NCI-H2081 (cell line): ENCODE data around the gene IFI27.
A peak's percentile ranks its signal among the peaks of the same experiment; 100 is the strongest.
"Not testable (repeated sequence)": the region's sequence is repeated elsewhere in the genome, so short reads cannot be mapped to it uniquely, and the experiment has no call there.

Source experiments
- DNase-seq, 2 experiments: peaks; one replicate each; lab custom pipeline; 2025; lab: John Stamatoyannopoulos, UW

Gene IFI27

DNA sequence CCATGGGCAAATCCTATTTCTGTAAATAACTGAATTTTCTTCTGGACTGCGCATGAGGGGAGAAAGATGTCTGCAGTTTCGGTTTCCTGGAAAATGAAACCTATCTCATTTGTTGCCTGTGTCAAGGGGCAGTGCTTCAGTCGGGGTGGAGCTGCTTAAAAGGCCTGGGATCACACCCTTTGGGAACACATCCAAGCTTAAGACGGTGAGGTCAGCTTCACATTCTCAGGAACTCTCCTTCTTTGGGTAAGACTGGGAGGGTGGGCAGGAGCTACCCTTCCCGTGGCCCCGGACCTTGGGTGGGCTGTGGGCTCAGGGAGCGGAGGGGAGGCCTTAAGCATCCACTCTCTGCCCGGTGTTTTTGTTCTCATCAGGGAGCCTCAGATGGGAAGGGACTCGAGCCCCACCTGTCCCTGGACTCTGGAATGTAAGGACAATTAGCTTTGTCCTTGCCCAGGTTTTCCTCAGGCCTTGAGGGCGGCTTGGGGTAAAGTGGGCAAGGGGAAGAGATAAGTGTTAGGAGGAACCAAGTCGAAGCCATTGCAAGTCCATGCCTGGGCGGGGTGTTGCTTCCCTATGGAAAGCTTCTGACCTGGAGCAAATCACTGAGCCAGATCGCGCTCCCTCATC is at the start of gene IFI27:
Gene IFI27, plus strand, starts transcription at position 185 of the 630 bp plus-strand sequence.
- no peak for DNase-seq

DNA sequence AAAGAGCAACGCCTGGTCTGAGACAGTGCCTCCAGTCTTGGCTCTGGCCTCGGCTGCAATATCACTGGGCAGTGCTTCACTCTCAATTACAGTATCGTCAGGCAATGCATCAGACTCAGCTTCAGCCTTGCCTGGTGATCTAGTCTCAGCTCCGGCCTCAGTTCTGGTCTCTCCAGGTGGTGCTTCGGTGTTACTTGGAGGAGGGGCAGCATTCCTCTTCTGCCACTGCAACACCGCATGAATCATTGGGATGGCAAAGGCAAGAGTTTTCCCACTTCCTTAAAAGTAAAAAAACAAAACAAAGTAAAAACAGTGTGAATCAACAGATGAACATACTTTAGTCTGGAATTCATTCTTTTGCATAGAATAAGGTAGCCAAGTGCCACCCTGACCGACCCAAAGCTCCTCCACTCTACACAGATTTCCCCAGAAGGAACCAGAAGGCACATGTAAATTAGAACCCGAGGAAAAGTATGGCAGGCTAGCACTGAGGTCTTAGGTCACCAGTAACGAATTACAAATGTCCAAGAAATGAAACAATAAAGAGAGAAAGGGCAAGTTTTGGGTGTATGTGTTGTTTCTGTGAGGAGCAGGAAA is 48.1 kb upstream of the IFI27 start:
- DNase-seq = no peak

DNA sequence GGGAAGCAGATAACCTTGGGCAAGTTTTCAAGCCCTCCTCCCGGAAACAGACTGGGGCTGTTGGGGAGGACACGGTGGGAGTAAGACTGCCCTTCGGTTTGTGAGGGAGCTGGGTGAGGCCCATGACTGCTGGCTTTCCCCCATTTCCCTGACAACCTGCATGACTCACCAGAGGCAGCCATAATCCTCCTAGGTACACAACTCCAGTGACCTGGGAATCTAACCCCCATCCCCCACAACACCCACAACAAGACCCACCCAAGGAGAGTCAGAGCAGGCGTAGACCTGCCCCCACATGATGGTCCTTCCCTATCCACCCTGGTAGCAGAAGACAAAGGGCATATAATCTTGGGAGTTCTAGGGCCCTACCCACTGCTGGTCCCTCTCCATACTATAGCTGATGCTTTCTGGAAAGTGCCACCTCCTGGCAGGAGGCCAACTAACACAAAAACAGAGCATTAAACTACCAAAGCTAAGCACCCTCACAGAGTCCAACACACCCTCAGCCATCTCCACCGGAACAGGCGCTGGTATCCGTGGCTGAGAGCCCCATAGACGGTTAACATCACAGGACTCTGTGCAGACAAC is 44.4 kb upstream of the IFI27 start:
- peak; percentile 23 to 27 for DNase-seq

DNA sequence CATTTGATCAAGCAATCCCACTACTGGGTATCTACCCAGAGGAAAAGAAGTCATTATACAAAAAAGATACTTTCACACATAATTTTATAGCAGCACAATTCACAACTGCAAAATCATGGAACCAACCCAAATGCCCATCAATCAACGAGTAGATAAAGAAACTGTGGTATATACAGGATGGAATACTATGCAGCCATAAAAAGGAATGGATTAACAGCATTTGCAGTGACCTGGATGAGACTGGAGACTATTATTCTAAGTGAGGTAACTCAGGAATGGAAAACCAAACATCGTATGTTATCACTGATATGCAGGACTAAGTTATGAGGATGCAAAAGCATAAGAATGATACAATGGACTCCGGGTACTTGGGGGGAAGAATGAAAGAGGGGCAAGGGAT is 38.5 kb upstream of the IFI27 start:
- DNase-seq = not testable (repeated sequence)

DNA sequence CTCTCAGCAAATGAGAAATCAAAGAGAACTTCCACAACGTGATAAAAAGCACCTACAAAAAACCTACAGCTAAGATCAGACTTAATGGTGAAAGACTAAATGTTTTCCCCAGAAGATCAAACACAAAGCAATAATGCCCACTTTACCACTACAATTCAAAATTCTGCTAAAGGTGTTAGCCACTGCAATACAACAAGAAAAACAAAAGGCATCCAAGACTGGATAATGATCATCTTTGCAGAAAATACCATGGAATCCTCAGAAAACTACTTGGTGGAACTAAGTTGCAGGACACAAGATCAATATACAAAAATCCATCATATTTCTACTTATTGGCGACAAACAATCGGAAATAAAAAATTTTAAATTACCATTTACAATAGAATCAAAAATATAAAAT is 36.0 kb upstream of the IFI27 start:
- DNase-seq = no peak

DNA sequence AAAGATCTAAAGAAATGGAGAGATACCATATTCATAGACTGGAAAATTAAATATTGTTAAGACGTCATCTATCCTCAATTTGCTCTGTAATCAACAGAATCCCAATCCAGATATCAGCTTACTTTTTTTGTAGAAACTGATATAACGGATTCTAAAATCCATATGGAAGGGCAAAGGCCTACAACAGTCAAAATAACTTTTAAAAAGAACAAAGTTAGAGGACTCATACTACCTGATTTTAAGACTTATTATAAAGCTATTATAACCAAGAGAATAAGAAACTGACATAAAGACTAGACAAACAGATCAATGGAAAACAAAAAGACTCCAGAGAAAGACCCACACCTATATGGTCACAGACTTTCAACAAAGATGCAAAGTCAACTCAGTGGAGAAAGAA is 35.5 kb upstream of the IFI27 start:
- DNase-seq = no peak

DNA sequence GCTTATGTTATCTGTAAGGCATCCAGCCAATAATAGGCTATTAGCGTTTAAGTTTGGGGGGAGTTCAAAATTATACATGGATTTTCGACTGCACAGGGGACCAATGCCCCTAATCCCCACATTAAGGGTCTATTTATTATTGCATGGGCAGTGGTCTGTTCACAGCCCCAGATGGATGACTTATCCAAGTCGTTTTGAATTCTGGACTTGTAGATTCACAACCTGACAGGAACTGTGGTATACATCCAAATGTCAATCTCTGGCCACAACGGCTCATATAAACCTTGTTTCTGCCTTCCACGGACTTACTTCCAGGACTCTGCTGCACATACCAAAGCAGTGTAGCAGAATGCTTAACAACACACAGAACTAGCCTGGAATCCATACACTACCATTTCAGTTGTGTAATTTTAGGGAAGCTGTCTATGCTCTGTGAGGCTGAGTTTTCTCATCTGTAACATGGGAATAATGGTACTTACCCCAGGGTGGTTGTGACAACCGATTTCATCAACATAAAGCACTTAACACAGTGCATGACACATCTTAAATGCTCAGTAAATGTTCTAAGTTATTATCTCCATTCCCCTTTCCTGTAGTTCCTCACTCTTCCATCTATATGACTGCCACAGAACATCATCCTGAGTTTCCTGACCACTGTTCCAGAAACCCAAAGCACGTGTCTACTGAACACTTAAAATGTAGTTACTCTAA is 33.3 kb upstream of the IFI27 start:
- no peak for DNase-seq

DNA sequence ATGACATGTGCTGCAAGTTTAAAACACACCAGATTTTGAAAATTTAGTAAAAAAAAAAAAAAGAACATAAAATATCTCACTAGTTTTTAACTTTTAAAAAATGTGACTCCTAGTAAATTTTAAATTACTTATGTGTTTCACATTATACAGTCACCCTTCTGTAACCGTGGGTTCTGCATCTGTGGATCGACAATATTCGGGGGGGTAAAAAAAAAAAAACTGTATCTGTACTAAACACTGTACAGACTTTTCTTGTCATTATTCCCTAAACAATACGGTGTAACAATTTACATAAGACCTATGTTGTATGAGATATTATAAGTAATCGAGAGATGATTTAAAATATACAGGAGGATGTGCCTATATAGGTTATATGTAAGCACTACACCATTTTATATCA is 32.7 kb upstream of the IFI27 start:
- DNase-seq = no peak

DNA sequence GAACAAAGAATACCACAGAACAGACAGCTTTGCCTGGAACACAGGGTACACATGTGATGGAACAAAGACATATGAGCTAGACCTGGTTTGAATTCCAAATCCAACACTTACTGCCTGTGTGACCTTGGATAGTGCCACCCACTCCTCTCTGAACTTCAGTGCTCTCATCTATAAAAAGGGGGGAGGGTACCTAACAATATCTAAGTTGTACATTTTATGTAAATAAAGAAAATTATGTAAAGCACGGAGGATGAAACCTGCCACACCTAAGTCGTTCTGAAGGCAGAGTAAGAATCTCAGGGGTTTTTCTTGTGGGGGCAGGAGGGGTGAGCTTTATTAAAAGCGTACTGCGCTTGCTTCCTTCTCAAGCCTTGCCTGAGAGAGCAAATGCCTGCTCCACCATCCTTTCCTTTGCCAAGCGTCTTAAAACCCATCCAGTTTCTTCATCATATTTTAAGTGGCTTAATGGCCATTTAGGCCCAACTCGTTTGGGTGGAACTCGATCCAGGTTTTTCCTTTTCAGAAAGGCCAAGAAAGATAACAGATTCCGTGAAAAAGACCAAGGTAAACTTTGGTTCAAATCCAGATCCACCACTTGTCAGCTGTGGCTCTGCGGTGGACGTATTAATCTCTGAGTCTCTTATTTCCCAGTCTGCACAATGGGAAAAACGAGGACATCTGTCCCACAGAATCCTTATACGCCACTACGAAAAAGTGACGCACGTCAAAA is 30.5 kb upstream of the IFI27 start:
- peak in 1 of 2 experiments; percentile 27 for DNase-seq

DNA sequence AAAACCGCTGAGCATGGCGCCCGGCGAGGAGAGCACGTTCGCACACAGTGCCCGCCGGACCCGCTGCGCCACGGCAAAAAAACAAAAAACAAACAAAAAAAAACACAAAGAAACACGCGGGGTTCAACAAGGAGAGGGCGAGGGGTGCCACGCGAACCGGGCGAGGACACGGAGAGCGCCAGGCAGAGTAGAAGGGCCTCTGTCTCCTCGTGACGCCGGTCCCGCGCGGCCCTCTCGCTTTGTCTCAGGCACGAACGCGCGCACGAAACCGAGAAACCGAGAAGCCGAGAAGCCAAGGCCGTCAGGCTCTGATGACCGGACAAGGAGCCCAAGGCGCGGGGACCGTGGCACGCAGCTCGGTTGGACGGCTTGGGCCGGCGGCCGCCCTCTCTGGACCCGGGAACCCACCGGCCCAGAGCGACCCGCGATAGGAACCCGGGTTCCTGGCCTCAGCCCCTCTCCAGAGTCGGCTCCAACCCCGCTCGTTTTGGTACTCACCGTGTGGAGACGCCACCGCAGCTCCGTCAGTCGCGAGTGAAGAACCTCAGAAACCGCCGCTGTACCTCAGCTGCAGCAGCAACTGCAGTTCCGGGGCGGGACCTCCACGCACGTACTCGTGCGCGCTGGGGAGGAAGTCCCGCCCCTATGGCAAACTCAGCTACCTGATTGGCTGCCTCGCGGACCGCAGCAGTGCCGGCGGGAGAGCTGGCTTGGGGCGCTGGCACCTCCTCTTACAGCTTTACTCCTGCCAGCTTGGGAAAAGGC is 29.7 kb upstream of the IFI27 start, which contains the start of the genes DDX24 and IFI27L1:
Gene DDX24, minus strand, starts transcription at position 582 of the 765 bp plus-strand sequence. CDS start 1,460 bp downstream, outside the sequence.
Gene IFI27L1, plus strand, starts transcription at position 690 of the 765 bp plus-strand sequence. CDS start 15,628 bp downstream, outside the sequence.
- DNase-seq = peak; percentile 94 to 96

DNA sequence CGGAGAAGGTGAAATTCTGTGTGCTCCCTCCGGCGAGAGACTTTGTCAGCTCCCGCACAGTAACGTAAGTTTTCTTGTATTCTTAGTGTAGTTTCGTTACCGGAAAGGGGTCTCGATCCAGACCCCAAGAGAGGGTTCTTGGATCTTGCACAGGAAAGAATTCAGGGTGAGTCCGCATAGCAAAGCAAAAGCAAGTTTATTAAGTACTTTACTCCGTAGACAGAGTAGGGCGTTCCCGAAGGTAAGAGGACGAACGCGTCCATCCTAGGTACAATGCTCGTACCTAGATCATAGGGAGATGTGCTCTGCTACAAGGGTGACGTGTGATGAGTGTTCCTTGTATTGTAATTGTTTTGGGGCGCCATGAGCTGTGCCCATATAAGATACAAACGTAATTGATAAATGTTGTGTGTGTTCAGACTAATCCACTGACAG is 29.1 kb upstream of the IFI27 start:
- no peak for DNase-seq

DNA sequence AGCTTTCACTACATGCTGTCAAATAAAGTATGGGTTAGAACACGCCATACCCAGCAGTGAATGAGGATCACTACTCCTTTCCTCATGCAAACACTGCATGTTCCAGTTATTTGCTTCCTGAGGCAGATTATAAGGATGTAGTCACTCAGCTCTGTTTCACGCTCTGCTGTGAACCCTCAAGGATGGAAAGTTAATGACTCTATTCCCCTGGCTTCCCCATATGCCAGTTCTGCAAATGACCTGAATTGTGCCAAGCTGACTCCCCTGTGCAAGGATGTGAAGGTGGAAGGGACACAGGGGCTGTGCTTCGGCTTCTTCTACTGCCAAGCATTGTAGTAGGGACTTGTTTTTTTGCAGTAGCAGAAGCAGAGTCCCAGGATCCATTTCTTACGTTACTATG is 22.6 kb upstream of the IFI27 start:
- no peak for DNase-seq

DNA sequence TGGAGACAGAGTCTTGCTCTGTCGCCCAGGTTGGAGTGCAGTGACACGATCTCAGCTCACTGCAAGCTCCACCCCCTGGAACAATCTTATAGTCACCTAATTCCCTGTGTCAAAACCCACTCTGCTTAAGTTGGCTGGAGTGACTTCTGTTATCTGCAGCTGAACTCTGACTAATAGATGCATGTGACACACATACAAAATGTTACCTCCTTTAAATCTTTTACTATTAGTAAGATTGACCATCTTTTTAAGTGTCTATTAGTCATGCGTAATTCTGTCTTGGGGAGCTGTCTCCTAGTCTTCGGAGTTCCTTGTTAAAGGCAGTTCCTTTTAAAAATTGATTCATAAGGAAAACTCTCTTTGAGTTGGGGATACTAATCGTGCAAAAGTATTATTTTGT is 22.0 kb upstream of the IFI27 start:
- no peak for DNase-seq

DNA sequence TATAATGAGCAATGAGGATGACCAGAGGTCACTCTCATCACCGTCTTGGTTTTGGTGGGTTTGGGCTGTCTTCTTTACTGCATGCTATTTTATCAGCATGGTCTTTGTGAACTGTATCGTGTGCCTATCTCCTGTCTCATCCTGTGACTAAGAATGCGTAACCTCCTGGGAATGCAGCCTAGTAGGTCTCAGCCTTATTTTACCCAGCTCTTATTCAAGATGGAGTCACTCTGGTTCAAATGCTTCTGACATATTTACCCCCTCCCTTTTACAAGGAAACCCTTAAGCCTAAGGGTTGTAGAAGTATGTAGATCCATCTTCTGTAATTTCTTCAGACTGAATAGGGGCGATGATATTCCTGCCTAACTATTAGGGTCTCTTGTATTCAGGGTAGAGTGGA is 21.1 kb upstream of the IFI27 start:
- no peak for DNase-seq

DNA sequence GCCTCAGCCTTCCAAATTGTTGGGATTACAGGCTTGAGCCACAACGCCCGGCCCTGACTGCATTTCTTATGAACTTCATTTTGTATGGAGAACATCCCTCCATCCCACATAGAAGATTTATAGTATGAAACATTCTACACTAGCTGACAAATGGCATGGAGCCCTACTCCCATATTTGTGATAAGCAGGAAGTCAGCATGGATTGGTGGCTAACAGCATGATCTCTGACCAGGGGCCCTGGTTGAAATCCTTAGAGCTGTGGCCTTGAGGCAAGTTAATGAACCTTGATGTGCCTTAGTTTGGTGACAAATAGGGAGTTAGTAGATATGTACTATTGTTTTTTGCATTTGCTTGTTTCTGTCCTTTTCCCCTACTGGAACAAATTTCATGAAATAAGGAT is 17.1 kb upstream of the IFI27 start:
- no peak for DNase-seq

DNA sequence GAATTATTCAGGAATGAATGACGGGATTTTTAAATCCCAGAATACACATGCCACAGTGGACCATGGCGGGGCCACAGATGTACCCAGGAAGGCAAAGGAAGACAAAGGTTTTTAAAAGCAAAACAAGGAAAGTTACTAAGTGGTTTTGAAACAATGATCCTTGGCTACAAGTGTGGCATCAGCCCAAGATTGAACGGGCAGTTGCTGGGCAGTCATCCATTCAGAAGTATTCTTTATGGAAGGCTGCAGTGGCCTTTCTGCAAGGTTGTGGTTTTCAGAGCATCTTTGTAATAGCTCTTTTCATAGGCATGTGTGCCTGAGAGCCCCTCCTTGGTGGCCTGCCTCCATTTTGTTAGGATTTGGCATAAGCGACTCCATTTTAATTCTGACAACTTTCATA is 13.4 kb upstream of the IFI27 start:
- no peak for DNase-seq

DNA sequence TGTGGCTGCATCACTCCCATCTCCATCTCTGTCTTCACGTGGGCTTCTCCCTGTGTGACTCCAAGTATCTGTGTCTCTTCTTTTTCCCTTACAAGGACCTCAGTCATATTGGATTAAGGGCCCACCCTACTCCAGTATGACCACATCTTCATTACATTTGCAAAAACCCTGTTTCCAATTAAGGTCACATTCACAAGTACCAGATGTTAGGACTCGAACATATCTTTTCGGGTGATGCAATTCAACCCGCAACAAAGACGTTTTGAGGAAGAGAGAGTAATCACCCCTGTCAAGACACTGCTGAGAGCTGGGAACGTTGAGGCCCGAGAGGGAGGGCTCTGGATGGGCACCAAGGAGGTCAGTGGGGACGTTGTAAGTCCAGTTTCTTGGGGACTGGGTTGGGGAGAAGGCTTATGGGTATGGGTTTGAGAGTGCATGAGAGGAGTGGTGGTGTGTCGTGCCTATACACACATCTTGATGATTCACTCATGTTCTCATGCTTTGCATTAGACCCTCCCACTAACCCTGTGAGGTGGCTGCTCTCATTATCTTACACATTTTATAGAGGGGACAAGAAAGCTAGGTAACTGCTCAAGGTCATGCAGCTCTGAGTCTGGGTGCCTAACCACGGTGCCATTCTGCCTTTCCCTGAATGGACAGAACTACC is 12.1 kb upstream of the IFI27 start:
- DNase-seq = no peak

DNA sequence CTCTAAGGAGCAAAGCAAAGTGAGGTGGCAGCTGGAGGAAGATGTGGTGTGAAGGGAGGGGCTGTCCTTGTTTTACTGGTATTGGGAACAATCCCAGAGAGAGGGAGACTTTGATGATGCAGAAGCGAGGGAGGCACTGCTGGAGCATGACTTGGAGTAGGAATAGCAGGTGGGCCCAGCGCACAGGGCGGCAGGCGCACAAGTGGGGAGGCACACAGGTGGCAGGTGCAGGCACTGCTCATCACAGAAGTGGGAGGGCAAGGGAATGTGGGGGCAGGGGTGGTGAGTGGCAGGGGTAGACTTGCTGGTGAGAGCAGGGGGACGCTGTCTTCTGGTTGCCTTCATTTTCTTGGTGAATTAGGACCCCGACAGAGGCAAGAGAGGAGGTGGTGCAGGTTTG is 11.5 kb upstream of the IFI27 start:
- DNase-seq = no peak

DNA sequence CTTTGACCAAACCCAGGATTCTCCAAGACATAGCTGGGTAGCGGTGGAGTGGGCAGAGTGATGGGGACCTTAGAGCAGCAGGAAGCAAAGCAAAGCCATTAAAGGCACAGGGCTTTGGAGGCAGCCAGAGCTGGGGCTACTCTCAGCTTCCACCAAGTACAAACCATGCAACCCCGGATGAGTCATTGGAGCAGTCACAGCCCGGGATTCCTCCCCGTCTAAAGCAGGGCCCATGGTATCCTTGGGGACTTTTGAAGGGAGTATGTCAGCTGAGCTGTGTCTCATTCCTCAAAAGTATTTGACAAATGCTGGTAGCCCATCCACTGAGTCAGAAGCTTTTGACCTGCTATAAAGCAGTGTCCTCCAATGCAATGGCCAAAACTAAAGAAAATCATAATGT is 9.7 kb upstream of the IFI27 start:
- no peak for DNase-seq

DNA sequence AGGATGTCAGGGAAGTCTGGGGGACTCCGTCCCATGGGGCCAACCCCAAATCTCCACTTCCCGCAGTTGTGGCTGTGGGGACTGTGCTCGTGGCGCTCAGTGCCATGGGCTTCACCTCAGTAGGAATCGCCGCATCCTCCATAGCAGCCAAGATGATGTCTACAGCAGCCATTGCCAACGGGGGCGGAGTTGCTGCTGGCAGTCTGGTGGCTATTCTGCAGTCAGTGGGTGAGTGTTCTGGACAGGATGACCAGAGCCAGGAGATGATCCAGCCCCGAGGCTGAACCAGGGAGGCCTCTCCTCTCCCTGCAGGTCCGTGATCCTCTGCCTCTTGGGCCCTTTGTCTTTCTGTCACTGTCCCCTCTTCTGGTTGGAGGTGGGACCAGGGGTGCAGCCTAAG is 8.8 kb upstream of the IFI27 start:
- DNase-seq = no peak
